Upper lobe of left lung (tissue), 4 donors: ENCODE measurements around the gene TLDC2.

Source experiments
- CTCF ChIP-seq, 6 experiments: fragments of 450-650 bp in 4 of 6; fragments of 200-600 bp in 2 of 6; sonication (generic) in 2 of 6; IDR thresholded peaks; one replicate each; pipeline ENCODE4 v1.5.1; 2016 to 2019; ENCODE audit warnings: antibody characterized with exemption in 6 of 6
- POLR2A ChIP-seq, 4 donors: fragments of 450-650 bp; IDR thresholded peaks; one replicate each; pipeline ENCODE4 v1.5.1; 2016 to 2017; ENCODE audit warnings: antibody characterized with exemption in 4 of 4, mild to moderate bottlenecking in 2 of 4
- POLR2AphosphoS5 ChIP-seq, 2 donors: sonication (generic); formaldehyde crosslinking; IDR thresholded peaks; one replicate each; pipeline ENCODE4 v1.5.1; 2017; ENCODE audit warnings: antibody characterized with exemption in 2 of 2

GRCh38 chr20:36937402-36937770, 61.4 kb downstream of the TLDC2 start:
- TF ChIP-seq CTCF (IDR thresholded peaks at IDR 0.05) (no peak), POLR2AphosphoS5 (IDR thresholded peaks at IDR 0.05) (no peak), POLR2A (IDR thresholded peaks at IDR 0.05) (no peak)
